ENCODE measurements around the gene BBS4.
"Not testable (repeated sequence)": the region's sequence is repeated elsewhere in the genome, so short reads cannot be mapped to it uniquely, and the experiment has no call there.

The BBS4 gene

GRCh38 chr15:72685925-72686794 is at the start of gene BBS4, which contains the start of gene HIGD2B:
BBS4 (plus strand) TSS chr15:72686207; CDS start chr15:72686228, 21 bp downstream.
HIGD2B (minus strand) TSS chr15:72686182; CDS start chr15:72676374, 9,808 bp downstream.
- no peak for DNase-seq

DNA sequence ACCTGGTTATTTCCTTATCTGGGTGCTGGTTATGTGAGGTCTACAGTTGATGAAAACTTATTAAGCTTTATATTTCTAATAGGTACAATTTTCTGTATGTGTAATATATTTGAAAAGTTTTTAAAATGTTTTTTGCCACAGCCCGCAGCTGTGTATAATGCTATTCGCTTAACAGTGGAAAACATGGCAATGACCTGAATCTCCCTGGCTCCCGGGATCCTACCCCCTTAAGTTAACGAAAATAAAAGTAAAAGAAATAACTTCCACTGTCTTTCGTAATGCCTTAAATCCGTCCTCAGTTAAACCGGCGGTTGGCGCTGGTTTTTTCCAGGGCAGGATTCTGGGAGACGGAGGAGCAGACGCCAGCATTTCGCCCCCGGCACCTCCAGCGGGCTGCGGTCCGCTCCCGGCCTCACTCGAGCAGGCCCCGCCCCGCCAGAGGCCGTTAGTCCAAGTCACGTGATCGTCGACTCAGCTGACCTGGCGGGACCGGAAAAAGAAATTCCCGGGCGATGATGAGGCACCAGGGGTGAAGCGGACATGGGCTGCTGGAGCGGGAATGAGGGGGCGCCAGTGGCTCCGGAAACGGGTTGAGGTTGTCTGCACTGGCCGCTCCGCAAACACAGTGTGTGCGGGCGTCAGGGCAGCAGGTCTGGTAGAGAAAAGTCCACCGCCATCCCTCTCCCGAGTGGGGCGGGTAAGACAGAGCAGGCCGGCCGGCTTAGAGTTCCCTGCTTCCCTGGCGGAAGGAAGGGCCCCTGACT is 49.3 kb upstream of the BBS4 start:
- DNase-seq: not testable (repeated sequence)

- not testable (repeated sequence) for DNase-seq
These were observed 46.1 kb upstream of the BBS4 start for GRCh38 chr15:72639759-72640483.

DNA sequence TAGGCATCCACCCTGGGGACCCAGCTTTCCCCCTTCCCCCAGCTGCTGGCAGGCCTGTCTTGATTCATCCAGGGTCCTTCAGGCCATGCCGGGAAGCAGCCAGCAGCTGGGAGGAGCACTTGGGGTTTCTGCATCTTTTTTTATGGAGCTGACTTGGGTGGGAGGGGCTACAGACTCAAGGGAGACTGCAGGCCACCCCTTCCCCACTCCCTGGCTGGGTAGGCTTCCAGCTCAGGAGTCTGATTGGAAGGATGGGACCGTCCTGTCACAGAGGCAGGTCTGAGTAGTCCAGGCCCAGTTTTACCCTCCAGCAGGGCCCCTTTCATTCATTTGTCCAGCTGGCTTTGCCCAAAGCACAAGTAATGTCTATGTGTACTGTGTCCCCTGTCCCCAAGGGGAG is 43.7 kb upstream of the BBS4 start:
- DNase-seq: not testable (repeated sequence)

- not testable (repeated sequence) for DNase-seq
These were observed 37.3 kb upstream of the BBS4 start for GRCh38 chr15:72648631-72649253.

GRCh38 chr15:72654397-72654796 is 31.6 kb upstream of the BBS4 start, which contains the start of gene GOLGA6B:
GOLGA6B (plus strand) TSS chr15:72654697; CDS start chr15:72654738, 41 bp downstream.
- DNase-seq: not testable (repeated sequence)

DNA sequence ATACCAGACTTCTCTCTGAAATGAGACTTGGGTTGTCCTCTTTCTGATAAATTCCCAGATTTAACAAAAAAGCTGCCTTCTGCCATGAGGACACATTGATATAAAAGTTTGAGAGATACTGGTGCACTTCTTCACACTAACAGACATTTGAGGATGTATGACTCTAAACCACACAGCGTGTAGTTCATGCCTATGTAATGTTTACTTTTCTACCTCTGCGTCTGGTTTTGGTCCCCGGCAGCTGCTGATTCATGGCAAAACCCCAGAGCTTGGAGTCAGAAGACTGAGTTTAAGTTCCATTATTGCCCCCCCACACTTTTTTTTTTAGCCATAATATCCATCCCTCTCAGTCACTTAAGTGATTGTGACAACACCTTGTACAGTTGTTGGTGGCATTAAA is 30.0 kb upstream of the BBS4 start:
- not testable (repeated sequence) for DNase-seq

GRCh38 chr15:72661081-72661480 is 24.9 kb upstream of the BBS4 start:
- not testable (repeated sequence) for DNase-seq

DNA sequence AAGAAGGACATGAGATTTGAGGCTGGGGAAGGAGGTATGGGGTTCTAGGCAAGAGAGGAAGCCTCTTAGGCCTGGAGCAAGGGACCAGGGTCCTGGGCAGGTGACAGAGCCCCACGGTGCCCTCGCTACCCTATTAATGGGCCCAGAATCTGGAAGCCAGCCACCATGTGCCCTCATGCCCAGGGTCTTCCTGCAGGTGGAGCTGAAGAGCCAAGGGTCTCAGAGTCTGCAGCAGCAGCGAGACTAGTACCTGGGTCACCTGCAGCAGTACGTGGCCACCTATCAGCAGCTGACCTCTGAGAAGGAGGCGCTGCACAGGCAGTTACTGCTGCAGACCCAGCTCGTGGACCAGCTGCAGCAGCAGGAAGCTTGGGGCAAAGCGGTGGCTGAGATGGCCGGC is 22.1 kb upstream of the BBS4 start:
- not testable (repeated sequence) for DNase-seq

- not testable (repeated sequence) for DNase-seq
These were observed 20.3 kb upstream of the BBS4 start for GRCh38 chr15:72665706-72666105.

DNA sequence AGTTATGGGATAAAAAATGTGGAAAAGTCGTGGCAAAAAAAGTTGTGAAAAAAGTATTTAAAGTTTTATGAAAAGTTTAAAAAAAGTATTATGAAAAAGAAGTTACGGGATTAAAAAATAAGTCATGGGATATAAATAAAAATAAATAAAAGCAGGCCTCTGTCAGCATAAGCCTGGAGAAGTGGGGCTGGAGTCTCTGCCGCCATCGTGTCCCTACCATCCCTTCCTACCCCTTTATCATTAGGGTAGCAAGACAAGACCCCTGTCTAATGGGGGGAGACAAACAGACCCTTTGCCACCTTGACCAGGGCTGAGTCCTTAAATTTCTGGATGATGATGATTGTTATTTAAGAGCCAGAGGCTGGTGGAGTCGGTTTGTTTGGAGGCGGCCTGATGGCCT is 16.2 kb upstream of the BBS4 start:
- DNase-seq: not testable (repeated sequence)

GRCh38 chr15:72670656-72671352 is 15.2 kb upstream of the BBS4 start:
- not testable (repeated sequence) for DNase-seq

DNA sequence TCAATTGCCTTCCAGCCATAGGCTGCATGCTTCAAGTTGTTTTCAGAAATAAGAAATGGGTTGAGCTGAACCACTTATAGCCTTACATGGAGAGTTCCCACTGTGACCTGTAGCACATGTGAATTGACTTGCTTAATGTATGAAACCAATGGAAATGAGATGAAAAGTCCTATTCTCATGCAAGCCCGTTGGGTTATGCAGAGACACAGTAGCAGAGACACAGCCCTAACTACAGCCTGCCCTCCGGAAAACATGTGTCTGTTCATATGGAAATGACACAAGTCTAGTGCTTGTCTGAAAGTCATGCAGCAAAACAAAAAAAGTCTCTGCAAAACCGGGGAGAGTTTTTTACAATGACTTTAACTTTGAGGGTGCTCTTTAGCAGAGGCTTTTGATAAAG is 14.5 kb upstream of the BBS4 start:
- no peak for DNase-seq

DNA sequence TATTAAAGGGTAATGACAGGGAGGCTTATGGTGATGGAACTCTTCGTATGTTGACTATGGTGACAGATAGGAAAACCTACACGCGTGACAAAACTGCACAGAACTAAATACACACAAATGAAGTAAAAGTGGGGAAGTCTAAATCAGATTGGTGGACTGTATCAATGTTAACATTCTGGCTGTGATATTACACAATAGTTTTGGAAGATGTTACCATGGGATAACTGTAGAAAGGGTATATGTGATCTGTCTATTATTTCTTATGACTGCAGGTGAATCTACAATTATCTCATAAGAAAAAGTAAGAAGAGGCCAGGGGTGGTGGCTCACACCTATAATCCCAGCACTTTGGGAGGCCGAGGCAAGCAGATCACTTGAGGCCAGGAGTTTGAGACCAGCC is 9.2 kb upstream of the BBS4 start:
- no peak for DNase-seq

GRCh38 chr15:72680931-72681330 is 5.1 kb upstream of the BBS4 start:
- no peak for DNase-seq

- DNase-seq: no peak
These were observed 3.2 kb upstream of the BBS4 start for GRCh38 chr15:72682772-72683171.

- no peak for DNase-seq
These were observed 594 bp upstream of the BBS4 start for GRCh38 chr15:72685301-72685924.

DNA sequence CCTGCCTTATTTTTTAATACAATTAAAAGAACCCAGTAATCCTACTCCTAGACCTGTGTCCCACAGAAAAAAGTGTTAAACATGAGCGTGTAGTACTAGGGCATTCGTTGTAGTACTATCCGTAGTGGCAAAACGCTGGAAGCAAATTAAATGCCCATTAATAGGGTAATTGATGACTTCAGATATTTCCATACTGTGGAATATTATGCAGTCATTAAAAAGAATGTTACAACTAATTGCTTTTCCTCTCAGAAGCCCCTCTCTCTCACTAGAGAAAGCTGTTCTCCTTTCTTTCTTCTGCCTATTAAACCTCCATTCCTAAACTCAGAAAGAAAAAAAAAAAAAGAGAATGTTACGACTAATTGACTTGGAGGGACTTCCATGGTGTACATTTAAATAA is 2.7 kb downstream of the BBS4 start:
- no peak for DNase-seq

GRCh38 chr15:72690938-72691337 is 4.9 kb downstream of the BBS4 start:
- no peak for DNase-seq

DNA sequence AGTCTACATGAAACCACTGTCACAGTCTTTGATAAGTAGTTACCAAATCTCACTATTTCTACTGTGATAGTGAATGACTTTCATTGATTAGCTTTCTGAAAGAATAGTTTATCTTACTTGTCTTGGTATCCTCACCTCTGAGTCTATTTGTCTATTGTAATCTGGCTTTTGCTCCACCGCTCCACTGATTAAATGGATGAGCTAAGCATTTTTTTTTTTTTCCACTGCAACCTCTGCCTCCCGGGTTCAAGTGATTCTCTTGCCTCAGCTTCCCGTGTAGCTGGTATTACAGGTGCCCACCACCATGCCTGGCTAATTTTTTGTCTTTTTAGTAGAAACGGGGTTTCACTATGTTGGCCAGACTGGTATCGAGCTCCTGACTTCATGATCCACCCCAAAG is 12.9 kb downstream of the BBS4 start:
- DNase-seq: no peak

DNA sequence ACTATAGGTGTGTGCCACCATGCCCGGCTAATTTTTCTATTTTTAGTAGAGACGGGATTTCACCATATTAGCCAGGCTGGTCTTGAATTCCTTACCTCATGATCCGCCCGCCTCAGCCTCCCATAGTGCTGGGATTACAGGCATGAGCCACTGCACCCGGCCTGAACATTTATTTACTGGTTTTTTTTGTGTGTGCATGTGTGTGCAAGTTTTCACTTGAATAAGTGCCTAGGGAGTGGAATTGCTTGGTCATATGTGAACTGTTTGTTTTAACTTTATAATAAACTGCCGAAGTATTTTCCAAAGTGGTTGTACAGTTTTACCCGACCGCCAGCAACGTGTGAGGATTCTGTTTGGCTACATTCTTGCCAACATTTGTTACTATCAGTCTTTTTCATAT is 14.1 kb downstream of the BBS4 start:
- DNase-seq: no peak

Data from NCI-H748 treated with DMSO at 0.1 percent for 48 hours (cell line).